Inflammatory macrophage (primary cell): ENCODE measurements around the gene RBM12.

Experiments
- DNase-seq, 2 donors: peaks; one replicate each; pipeline ENCODE4 v3.0.0-alpha.2; 2020 to 2022

Gene RBM12

DNA sequence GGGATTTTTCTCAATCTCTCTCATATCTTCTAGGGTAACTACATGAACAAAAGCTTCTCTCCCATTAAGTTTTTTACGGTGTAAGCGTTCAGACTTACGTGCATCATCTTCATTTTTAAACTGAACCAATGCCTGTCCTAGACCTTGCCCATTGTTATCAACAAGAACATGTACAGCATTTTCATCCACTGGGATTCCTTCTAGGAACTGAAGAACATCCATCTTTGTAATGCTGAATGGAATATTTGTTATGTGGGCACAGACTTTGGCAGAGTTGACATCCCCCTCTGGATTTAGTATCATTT is 11.3 kb downstream of the RBM12 start:
- DNase-seq, result no peak

DNA sequence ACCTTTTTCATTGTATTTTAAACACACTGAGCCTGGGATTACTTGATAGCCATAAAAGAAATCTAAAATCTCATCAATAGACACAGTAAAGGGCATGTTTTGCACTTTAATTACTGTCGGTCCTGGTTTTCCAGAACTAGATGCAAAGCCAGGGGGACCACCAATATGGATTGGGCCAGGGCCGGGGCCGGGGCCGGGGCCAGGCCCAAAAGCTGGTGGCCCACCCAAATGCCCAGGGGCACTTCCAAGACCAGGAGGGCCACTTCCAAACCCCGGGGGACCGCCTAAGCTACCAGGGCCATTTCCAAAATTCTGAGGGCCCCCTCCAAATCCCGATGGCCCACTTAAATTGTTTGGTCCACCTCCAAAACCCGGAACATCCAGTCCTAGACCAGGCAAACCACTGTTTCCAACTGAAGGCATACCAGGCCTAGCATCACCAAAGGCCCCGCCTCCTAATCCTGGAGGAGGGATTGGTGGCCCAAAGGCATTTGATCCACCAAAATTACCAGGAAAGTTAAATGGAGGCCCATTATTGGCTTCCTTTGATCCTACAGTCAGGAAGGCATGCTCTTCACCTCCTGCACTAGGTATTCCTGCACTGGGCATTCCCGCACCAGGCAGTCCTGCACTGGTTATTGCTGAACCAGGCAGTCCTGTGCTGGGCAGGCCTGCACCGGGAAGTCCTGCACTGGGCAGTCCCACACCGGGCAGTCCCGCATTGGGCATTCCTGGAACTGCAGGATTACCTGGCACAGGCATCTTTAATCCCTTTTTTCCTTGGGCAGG is 11.9 kb downstream of the RBM12 start:
- no peak for DNase-seq

DNA sequence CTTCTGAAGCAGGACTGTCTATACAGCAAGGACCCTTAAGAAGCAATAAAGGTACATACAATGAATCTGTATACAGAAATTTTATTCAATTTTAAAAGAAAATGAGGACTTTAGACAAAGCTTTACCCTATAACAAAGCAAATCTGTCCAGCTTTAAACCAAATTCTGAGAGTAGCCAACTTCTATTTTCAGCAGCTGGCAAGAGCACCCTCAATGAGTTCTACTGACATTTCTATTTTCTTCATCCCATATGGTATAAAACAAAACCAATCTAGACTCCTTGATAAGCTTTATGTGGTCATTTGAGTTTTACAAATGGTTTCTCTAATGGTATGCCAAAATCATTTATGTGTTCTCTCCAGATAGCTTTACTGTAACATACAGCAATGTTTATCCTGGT is 12.7 kb downstream of the RBM12 start:
- DNase-seq, result no peak

DNA sequence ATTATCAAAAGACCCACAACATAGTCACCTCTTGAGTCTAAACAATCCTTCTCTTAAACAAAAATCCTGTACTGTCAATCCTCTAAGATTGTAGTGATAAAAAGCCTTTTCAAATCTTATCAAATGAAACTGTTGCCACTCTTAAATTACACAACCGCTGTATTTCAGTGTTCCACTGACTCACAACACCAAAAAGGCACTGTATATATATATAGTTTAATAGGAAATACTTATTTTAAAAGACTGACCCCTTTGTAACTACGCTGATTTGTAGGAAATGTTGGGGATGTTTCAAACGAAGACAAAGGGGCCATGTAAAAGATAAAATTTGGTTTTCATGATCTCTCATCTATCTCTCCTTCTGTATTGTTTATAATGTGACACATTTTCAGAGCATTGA is 14.1 kb downstream of the RBM12 start:
- no peak for DNase-seq

DNA sequence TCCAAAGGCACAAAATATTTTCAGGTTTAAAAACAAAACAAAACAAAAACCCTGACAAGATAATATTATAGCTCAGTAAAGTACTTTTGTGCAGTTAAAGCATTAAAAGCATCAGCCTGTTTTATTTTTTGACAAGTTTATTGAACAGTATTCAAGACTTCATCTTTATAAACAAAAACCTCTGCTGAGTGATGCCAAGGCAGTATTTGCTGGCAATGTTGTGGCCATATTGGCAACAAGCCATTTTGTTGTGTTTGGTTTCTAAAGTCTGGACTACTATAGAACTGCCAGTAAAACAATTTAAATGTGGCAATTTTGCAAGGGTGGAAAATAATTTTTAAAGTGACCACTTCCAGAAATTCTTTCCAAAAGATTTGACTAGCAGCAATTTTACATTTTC is 15.9 kb downstream of the RBM12 start:
- DNase-seq, result no peak

DNA sequence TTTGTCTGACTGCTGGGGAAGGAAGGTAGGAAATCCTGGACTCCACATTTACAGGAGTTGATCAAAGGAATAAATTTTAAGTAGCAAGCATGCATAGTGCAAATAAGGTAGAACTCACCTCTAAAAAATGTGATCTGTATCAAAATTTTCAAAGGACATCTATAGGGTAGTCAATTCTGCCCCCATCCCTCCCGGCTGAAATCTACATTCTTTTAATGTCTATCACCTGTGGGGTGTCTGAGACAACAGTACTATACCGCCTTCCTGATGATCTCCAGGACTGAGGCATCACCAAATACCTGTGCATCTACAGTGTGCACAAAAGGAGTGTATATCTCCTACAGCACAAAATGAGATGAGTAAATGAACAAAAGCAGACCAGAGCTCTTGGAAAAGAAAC is 19.9 kb downstream of the RBM12 start:
- DNase-seq, result no peak

DNA sequence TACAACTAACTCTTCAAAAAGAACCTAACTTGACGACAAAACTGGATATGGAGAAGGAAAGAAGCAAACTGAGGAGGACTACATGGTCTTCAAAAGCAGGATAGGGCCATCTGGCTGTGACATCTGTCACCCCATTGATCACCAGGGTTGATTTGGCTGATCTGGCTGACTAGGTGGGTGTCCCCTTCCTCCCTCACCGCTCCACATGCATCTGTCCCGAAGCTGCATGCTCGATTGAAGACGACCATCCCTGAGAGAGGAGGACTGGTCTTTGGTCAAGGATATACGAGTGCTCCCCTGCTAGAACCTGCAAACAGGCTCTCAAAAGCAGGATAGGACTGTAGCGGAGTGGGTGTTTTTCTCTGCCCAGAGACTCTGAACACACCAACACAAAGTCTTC is 21.7 kb downstream of the RBM12 start:
- DNase-seq, result no peak

DNA sequence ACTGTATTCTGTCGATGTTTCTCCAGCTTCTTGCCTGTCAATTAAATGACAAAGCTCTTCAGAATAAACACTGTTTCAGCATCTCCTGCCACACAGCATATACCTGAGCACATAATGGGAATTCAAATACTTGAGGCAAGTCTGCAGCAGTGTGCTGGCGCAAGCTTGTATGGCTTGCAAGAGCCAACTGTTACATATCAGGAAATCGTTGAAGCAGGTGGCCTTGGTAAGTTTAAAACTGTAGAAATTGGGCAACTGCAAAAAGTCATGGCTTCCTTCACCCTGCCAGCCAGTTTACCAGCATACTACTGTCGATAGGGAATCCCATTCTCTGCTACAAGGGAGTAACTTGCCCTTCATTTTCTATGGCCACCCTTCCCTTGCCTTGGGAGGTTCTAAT is 23.0 kb downstream of the RBM12 start:
- DNase-seq, result no peak

DNA sequence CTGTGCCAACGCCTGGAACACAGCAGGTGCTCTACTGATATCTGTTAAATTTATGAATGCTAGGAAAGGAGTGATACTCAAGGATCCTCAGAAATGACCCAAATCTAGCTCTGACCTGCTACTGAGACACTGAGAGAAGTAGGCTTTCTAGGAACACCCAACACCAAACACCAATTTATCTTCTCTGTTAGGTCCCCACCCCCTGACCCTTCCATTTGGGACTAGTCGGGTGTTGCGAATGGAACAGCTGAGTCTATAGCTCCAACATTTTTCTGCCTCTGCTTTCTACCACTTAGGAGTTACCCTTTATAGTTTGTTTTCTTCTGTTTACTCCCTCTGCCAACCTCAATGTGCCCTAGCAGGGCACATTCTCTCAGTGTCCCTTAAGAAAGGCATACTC is 24.0 kb downstream of the RBM12 start:
- DNase-seq, result no peak

DNA sequence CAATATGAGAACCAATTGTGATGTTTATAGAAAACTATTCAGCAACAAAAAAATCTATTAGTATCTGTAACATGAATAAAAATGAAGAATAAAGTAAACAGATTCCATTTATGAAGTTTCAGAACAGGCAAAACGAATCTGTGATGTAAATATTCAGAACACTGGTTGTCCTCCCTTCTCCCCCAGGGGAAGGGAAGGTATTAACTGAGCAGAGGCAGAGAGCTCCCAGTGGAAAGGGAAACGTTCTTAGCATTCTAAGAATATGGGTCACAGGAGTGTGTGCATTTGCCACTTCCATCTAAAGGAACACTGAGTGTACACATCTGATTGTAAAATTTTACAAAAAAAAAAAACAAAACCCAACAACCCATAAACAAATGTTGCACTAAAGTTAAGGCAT is 25.9 kb downstream of the RBM12 start:
- DNase-seq, result no peak

DNA sequence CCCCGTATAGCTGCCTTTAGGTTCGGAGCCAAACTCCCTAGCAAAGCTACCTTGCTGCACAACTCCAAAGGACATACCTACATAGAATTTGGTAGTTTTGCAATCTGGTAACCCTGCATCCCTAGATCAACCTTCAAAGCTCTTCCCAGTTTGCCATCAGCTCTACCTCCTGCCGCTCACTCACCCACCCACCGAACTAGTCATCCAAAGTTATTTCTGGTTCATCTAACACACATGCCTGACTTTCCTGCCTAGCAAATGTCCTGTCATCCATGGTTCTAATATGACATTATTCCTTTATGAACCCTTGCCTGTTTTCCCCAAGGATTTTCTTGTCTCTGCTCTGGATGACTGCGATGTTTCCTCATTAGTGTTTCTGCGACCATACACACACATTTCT is 27.4 kb downstream of the RBM12 start:
- no peak for DNase-seq

DNA sequence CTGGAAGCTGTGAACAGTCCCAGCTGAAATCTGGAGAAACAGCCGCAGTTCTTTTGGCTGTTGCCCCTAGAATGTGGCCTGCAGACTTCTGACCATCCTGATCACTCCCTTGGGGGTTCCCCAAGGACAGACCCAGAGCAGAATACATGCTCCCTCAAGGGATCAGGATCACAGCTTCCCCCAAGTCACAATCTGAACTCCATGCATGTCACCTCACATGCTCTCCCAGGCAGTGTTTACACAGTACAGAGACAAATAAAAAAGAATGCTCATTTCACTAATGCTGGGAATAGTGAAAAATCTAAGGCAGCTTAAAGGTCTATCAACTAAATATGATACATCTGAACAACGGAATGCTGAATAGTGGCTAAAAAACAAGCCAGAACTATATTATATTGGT is 28.6 kb downstream of the RBM12 start:
- DNase-seq, result no peak

DNA sequence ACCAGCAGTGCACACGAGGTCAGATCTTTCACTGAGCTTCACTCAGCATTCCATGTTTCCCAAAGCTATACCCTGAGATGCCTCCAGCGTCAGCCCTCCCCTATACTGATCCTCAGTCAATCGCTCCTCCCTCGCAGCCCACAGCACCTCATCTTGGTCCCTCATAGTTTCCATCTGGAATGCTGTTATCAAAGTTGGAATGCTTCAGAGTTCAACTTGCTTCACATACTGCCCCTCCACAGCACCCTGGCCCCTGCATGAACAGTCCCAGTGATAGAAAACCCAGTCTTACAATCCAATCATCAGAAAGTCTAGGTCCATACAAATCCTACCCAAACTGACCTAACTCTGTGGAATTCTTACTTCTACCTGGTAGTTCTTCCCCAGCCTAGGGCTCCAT is 29.0 kb downstream of the RBM12 start:
- DNase-seq, result no peak

DNA sequence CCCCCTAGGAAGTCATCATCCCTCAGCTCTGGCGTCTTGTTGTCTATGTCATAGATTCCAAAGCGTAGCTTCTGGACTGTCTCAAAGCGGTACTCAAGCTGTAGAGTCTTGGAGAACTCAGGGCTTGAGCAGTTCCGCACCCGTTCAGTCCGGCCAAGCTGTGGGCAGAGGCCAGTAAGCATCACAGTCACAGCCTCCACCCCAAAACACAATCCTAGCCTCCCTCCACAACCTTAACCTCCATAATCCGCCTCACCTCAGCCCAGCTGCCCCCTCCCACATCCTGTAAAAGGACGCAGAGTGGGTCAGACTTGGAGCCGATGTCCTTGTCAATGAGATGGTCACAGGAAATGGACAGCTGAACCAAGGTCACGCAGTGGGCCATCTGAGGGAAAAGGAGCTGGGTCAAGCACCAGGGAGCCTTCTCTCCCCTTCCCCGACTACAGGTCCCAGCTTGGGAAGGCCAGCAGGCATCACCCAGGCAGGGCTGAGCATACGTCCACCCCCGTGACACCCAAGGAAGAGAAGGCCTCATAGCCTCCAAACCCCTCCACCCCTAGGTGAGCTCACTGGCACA is 32.1 kb downstream of the RBM12 start:
- no peak for DNase-seq

DNA sequence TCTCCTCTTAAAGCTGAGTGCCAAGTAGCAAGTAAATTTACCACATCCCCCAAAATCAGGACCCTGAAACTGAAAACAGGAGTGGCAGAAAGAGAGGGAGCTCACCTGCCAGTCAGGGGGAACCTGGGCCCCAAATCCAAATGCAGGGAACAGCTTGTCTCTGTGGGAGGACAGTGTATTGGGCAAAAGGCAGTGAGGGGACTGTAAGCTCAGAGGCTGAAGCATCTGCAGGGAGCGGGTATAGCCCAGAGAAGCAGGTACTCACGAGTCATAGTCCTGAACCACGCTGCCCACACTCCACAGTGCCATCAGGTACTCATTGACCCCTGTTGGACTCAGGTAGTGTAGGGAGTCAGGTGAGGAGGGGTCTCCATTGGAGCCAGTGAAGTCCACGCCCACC is 34.1 kb downstream of the RBM12 start:
- no peak for DNase-seq

DNA sequence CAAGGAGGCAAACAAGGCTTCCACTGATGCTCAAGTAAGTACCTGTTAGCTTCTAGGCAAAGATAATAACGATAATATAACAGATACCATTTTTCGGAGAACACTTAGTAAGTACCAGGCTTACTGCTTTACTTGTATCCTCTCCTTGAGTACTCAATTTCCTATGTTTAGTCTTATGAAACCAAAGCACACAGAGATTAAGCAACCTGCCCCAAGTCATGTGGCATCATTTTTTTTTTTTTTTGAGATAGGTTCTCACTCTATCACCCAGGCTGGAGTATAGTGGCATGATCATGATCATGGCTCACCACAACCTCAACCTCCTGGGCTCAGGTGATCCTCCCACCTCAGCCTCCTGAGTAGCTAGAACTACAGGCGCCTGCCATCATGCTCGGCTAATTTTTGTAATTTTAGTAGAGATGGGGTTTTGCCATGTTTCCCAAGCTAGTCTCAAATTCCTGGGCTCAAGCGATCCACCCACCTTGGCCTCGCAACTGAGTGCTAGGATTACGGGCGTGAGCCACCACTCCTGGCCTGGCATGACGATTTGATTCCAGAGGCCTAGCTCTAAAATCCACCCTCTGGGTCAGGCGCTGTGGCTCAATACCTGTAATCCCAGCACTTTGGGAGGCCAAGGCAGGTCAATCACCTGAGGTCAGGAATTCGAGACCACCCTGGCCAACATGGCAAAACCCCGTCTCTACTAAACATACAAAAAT is 35.1 kb downstream of the RBM12 start:
- peak; percentile 43 to 65 for DNase-seq

DNA sequence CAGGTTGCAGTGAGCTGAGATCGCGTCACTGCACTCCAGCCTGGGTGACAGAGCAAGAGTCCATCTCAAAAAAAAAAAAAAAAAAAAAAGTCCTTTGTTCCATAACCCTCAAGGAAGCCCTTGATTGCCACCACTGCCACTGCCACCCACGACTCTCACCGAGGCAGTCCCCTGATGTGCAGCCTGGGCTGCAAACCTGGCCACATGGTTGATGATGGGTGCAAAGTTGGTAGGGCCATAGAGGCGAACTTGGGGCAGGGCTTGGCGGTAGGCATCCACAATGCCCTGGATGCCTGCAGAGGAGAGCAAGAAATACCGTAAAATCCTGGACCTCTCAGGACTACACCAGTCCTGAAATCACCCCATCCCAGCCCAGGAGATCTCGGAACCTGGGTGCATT is 37.6 kb downstream of the RBM12 start:
- DNase-seq, result no peak

DNA sequence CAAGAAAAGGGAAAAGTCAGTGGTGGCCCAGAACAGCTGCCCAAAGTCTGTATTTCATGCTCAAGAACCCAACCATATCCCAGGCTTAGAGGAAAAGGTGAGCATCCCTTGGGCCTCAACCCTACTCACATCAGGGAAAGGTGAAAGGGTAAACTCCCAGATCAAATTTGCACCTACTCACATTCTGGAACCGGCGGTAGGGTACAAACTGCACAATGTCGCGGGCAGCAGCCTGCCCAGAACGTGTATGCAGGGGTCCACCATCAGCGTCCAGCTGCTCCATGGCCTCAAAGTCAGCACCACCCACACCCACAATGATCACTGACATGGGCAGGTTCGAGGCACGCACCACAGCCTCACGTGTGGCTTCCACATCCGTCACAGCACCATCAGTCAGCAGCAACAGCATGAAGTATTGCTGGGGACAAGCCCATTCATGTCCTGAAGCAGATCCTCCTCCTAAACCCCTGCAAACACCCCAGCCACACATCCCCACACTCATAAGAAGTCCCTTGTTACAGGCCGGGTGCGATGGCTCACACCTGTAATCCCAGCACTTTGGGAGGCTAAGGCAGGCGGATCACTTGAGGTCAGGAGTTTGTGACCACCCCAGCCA is 38.2 kb downstream of the RBM12 start:
- DNase-seq, result no peak

DNA sequence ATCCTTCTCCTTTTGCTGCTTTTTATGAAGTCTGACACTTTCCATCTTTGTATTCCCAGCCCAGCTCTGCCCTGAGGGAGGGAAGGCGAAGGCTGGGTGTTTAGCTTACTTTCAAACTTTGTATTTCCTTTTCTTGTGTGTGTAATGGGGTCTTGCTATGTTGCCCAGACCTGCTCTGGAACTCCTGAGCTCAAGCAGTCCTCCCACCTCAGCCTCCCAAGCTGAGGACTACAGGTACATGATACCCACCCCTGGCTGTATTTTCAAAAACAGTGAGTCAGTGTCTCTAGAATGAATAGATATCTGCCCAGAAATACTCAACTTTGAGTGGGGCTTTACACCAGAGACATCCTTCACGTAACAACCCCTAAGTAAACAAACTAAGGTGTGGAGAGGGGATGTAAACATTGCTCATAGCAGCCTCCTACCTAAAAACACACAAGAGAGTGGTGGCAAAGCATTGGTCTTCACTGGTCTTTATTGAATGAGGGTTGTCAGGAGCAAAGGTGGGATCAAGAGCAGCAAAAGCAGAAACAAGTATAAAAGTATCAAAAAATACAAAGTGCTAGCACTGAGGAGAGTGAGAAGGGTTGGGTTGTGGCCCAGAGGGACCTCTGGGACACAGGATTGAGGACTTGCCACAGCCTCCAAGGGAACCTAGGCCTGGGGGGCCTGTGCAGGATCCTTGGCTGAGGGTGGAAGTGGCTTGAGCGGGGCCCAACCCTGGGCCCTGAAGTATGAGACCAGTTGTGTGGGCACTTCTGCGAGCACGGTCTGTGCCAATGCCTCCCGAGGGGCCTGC is 38.9 kb downstream of the RBM12 start:
- DNase-seq, result no peak

DNA sequence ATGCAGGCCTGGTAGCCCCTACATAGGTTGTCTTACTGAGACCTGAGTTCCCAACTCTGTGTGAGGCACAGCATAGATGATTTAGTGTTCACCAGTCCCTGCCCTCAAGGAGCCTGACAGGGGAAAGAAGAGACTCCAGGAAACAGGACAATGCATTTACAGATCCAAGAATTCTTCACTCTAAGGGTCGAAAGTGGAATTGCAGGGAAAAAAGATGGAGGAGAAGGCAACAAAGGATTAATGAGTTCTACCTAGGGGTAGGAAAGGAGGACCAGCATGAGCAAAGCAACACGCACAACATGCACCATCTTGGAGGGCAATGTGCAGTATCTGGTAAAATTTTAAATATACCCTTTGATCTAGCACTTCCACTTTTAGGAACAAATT is 43.1 kb downstream of the RBM12 start:
- DNase-seq, result no peak

DNA sequence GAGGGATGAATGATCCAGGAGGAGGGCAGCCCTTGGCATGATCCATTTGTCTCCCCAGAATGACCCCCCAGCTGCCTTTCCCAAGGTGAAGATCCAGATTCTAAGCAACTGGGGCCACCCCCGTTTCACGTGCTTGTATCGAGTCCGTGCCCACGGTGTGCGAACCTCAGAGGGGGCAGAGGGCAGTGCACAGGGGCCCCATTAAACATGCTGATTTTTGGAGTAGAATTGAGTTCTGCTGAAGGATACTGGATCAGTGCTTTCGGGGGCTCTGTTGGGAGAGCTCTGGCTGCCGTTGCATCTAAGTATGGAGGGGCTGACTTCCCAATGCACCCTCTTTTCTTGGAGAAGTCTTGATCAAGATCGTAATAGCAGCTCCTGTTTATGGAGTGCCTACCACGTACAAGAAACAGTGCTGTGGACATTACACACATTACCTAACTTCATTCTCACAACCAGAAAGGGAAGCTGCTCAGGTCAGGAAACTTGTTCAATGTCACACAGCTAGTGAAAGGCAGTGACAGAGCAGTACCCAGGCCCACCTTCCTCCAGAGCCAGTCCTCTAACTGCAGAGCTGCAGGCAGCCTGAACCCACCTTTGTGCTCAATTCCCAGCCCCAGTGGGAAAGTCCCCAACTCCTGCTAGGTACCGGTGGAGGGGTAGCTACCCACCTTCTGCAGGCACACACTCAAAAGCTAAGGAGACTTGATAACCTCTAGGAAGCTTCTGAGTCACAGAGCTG is 43.7 kb downstream of the RBM12 start:
- no peak for DNase-seq
